H1 (cell line): ENCODE data around the gene CACNB2. TPM values are rescaled to one million over a fixed set of nuclear protein-coding genes. Genes with fewer than 3 reads are reported as not detected.

Experiments
- BRCA1 ChIP-seq: IDR thresholded peaks from 2 replicates; pipeline ENCODE4 v1.6.1; 2012; ENCODE audit warnings: low read depth, low read length, improper control_type of control experiment
- CBX5 ChIP-seq: fragments of 300-800, 300-1000 bp; sonication (generic); IDR thresholded peaks from 2 replicates; pipeline ENCODE4 v1.7.1; 2016; ENCODE audit warnings: antibody characterized with exemption, low read length, low read depth
- SUZ12 ChIP-seq: fragments of 200-600 bp; sonication (generic); IDR thresholded peaks from 2 replicates; pipeline ENCODE4 v1.6.1; 2012; ENCODE audit warnings: mild to moderate bottlenecking, inconsistent platforms, low read length, moderate library complexity, mixed read lengths
- TAF1 ChIP-seq: IDR thresholded peaks from 2 replicates; pipeline ENCODE4 v1.6.1; 2011; ENCODE audit warnings: mild to moderate bottlenecking, low read depth, low read length
- polyA plus RNA-seq, 7 experiments: library from polyadenylated mRNA; depleted of rRNA in 3 of 7; stranded (reverse) in 5 of 7; unstranded in 2 of 7; fragments of >200 nt in 5 of 7; fragments of 200-250 nt in 2 of 7; gene quantifications; 1 replicate in 5 of 7; 2 replicates in 1 of 7; 4 replicates in 1 of 7; pipeline versions ENCODE4 v1.2.1 to v1.2.3, GENCODE V29; 2011 to 2013; ENCODE audit warnings: missing spikeins in 2 of 7, mixed read lengths in 2 of 7
- total RNA-seq: library from RNA; stranded (reverse); fragmentation: NEBNext Ultra II Directional; extraction: Animal tissue kit (Norgen Biotek cat#: 25700); gene quantifications from 2 replicates; pipeline ENCODE4 v1.2.1, GENCODE V29; 2021
- TF ChIP-seq, protein P1 (sequence below): fragments of 300-600 bp; sonication (generic); IDR thresholded peaks from 2 replicates; pipeline ENCODE4 v1.7.1; 2012; ENCODE audit warnings: low read length, moderate library complexity, mild to moderate bottlenecking, inconsistent platforms; ENCODE audit not compliant: insufficient replicate concordance
- TF ChIP-seq, protein P2 (sequence below): IDR thresholded peaks from 2 replicates; pipeline ENCODE4 v1.6.1; 2011; ENCODE audit warnings: low read length, improper control_type of control experiment
- TF ChIP-seq, protein P3 (sequence below), 3 experiments: IDR thresholded peaks; 1 replicate in 2 of 3; 2 replicates in 1 of 3; pipeline versions ENCODE4 v1.5.1 to v1.6.1; 2011; ENCODE audit warnings: low read length in 3 of 3, mild to moderate bottlenecking in 3 of 3, inconsistent platforms in 2 of 3, low read depth in 1 of 3, moderate library complexity in 1 of 3; ENCODE audit not compliant: insufficient read depth in 1 of 3; ENCODE audit errors: control extremely low read depth in 1 of 3

CACNB2 gene
- total and polyA plus RNA-seq, 2 of the 8 experiments (the other 6 are each of a cell fraction or from before 2014, with no cell fraction given) = 2.4 to 3.2 TPM

DNA sequence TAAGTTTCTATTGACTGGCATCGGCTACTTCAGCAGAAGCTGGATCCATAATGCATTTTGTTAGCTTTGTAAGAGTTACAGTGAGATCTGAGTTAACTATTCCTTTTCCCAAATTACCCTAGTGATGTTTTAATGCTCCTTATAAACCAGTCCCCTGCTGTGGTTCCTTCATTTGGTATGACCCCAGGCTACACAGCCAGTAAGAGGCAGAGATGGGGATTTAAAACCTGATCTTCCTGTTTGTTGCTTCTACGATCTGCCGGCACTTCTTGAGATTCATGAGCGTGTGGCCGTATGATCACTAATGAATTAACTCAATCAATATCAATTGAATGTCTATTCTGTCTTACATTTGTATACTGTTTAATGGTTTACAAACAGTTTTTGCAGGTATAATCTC lies 86.1 kb downstream of the CACNB2 start (continued):
- TF ChIP-seq, protein P1, sequence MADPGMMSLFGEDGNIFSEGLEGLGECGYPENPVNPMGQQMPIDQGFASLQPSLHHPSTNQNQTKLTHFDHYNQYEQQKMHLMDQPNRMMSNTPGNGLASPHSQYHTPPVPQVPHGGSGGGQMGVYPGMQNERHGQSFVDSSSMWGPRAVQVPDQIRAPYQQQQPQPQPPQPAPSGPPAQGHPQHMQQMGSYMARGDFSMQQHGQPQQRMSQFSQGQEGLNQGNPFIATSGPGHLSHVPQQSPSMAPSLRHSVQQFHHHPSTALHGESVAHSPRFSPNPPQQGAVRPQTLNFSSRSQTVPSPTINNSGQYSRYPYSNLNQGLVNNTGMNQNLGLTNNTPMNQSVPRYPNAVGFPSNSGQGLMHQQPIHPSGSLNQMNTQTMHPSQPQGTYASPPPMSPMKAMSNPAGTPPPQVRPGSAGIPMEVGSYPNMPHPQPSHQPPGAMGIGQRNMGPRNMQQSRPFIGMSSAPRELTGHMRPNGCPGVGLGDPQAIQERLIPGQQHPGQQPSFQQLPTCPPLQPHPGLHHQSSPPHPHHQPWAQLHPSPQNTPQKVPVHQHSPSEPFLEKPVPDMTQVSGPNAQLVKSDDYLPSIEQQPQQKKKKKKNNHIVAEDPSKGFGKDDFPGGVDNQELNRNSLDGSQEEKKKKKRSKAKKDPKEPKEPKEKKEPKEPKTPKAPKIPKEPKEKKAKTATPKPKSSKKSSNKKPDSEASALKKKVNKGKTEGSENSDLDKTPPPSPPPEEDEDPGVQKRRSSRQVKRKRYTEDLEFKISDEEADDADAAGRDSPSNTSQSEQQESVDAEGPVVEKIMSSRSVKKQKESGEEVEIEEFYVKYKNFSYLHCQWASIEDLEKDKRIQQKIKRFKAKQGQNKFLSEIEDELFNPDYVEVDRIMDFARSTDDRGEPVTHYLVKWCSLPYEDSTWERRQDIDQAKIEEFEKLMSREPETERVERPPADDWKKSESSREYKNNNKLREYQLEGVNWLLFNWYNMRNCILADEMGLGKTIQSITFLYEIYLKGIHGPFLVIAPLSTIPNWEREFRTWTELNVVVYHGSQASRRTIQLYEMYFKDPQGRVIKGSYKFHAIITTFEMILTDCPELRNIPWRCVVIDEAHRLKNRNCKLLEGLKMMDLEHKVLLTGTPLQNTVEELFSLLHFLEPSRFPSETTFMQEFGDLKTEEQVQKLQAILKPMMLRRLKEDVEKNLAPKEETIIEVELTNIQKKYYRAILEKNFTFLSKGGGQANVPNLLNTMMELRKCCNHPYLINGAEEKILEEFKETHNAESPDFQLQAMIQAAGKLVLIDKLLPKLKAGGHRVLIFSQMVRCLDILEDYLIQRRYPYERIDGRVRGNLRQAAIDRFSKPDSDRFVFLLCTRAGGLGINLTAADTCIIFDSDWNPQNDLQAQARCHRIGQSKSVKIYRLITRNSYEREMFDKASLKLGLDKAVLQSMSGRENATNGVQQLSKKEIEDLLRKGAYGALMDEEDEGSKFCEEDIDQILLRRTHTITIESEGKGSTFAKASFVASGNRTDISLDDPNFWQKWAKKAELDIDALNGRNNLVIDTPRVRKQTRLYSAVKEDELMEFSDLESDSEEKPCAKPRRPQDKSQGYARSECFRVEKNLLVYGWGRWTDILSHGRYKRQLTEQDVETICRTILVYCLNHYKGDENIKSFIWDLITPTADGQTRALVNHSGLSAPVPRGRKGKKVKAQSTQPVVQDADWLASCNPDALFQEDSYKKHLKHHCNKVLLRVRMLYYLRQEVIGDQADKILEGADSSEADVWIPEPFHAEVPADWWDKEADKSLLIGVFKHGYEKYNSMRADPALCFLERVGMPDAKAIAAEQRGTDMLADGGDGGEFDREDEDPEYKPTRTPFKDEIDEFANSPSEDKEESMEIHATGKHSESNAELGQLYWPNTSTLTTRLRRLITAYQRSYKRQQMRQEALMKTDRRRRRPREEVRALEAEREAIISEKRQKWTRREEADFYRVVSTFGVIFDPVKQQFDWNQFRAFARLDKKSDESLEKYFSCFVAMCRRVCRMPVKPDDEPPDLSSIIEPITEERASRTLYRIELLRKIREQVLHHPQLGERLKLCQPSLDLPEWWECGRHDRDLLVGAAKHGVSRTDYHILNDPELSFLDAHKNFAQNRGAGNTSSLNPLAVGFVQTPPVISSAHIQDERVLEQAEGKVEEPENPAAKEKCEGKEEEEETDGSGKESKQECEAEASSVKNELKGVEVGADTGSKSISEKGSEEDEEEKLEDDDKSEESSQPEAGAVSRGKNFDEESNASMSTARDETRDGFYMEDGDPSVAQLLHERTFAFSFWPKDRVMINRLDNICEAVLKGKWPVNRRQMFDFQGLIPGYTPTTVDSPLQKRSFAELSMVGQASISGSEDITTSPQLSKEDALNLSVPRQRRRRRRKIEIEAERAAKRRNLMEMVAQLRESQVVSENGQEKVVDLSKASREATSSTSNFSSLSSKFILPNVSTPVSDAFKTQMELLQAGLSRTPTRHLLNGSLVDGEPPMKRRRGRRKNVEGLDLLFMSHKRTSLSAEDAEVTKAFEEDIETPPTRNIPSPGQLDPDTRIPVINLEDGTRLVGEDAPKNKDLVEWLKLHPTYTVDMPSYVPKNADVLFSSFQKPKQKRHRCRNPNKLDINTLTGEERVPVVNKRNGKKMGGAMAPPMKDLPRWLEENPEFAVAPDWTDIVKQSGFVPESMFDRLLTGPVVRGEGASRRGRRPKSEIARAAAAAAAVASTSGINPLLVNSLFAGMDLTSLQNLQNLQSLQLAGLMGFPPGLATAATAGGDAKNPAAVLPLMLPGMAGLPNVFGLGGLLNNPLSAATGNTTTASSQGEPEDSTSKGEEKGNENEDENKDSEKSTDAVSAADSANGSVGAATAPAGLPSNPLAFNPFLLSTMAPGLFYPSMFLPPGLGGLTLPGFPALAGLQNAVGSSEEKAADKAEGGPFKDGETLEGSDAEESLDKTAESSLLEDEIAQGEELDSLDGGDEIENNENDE = no peak
- no peak for TF ChIP-seq TAF1
- TF ChIP-seq, protein P2, sequence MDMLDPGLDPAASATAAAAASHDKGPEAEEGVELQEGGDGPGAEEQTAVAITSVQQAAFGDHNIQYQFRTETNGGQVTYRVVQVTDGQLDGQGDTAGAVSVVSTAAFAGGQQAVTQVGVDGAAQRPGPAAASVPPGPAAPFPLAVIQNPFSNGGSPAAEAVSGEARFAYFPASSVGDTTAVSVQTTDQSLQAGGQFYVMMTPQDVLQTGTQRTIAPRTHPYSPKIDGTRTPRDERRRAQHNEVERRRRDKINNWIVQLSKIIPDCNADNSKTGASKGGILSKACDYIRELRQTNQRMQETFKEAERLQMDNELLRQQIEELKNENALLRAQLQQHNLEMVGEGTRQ = no peak
- TF ChIP-seq, protein P3, sequence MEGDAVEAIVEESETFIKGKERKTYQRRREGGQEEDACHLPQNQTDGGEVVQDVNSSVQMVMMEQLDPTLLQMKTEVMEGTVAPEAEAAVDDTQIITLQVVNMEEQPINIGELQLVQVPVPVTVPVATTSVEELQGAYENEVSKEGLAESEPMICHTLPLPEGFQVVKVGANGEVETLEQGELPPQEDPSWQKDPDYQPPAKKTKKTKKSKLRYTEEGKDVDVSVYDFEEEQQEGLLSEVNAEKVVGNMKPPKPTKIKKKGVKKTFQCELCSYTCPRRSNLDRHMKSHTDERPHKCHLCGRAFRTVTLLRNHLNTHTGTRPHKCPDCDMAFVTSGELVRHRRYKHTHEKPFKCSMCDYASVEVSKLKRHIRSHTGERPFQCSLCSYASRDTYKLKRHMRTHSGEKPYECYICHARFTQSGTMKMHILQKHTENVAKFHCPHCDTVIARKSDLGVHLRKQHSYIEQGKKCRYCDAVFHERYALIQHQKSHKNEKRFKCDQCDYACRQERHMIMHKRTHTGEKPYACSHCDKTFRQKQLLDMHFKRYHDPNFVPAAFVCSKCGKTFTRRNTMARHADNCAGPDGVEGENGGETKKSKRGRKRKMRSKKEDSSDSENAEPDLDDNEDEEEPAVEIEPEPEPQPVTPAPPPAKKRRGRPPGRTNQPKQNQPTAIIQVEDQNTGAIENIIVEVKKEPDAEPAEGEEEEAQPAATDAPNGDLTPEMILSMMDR (IDR thresholded peaks at IDR 0.05; ENCODE audit: control extremely low read depth in 1 of 3, insufficient read depth in 1 of 3, low read depth in 1 of 3, low read length in 3 of 3) = no peak
- no peak for TF ChIP-seq CBX5
- no peak for TF ChIP-seq BRCA1
- no peak for TF ChIP-seq SUZ12
